Stimulated activated naive CD8-positive, alpha-beta T cell treated with anti-CD3 and anti-CD28 coated beads, Interleukin-15, amount 100 ng/mL, for 72 hours (primary cell): ENCODE data around the gene MPG.

Experiments used
- ATAC-seq: fragments of 150-1000 bp; cut with Tn5 transposase; 2 replicates; pipeline ENCODE4 v1.10.0; 2021; ENCODE audit warnings: mild to moderate bottlenecking, moderate library complexity
- DNase-seq, 2 donors: peaks; one replicate each; pipeline ENCODE4 v3.0.0; 2021 to 2022
- H3K27ac Mint-ChIP-seq, 2 donors: one replicate each; pipeline ENCODE4 v1.8.0; 2022; ENCODE audit warnings: mild to moderate bottlenecking in 2 of 2, mixed read lengths in 2 of 2, moderate library complexity in 2 of 2
- H3K27me3 Mint-ChIP-seq: one replicate; pipeline ENCODE4 v1.8.0; 2022; ENCODE audit warnings: mixed read lengths
- H3K4me1 Mint-ChIP-seq: one replicate; pipeline ENCODE4 v1.8.0; 2022; ENCODE audit warnings: mild to moderate bottlenecking, mixed read lengths
- H3K4me3 Mint-ChIP-seq, 2 donors: one replicate each; pipeline ENCODE4 v1.8.0; 2022; ENCODE audit warnings: mild to moderate bottlenecking in 2 of 2, mixed read lengths in 2 of 2, moderate library complexity in 1 of 2
- H3K9me3 Mint-ChIP-seq, 2 donors: one replicate each; pipeline ENCODE4 v1.8.0; 2022; ENCODE audit warnings: mixed read lengths in 2 of 2

Gene MPG

GRCh38 chr16:84718-85406, 6.8 kb downstream of the MPG start:
- no peaks in the 10 kb centered on the region for H3K27me3 Mint-ChIP-seq
- ATAC-seq (peak; percentile 94), DNase-seq (peak; percentile 59 to 86)
- H3K27ac Mint-ChIP-seq, result peak overlapping the region; percentile 70 to 93
- no peaks in the 10 kb centered on the region for H3K9me3 Mint-ChIP-seq
- peak overlapping the region; percentile 67 to 71 for H3K4me3 Mint-ChIP-seq
- peaks cover 53% of the 10 kb centered on the region for H3K4me1 Mint-ChIP-seq

- no peaks in the 10 kb centered on the region for H3K9me3 Mint-ChIP-seq
- H3K27me3 Mint-ChIP-seq, result no peaks in the 10 kb centered on the region
- peak overlapping the region; percentile 67 to 71 for H3K4me3 Mint-ChIP-seq
- peaks cover 48% of the 10 kb centered on the region for H3K4me1 Mint-ChIP-seq
- ATAC-seq, result no peak
- DNase-seq, result no peak
- peak overlapping the region; percentile 70 to 93 for H3K27ac Mint-ChIP-seq
These were observed 7.4 kb downstream of the MPG start for GRCh38 chr16:85407-85782.

- H3K27ac Mint-ChIP-seq, result peak overlapping the region; percentile 57 to 75
- DNase-seq, result no peak
- H3K27me3 Mint-ChIP-seq, result no peaks in the 10 kb centered on the region
- no peak for ATAC-seq
- no peak overlapping the region for H3K4me3 Mint-ChIP-seq
- peaks cover 45% of the 10 kb centered on the region for H3K4me1 Mint-ChIP-seq
- H3K9me3 Mint-ChIP-seq, result no peaks in the 10 kb centered on the region
These were observed 7.8 kb downstream of the MPG start for GRCh38 chr16:85865-86264.

- Mint-ChIP-seq H3K4me3 (no peak overlapping the region), H3K4me1 (peaks cover 45% of the 10 kb centered on the region), H3K9me3 (no peaks in the 10 kb centered on the region), H3K27me3 (no peaks in the 10 kb centered on the region), H3K27ac (peak overlapping the region; percentile 57 to 75)
- DNase-seq, result no peak
- ATAC-seq, result no peak
These were observed 8.5 kb downstream of the MPG start for GRCh38 chr16:86483-86952.

GRCh38 chr16:88613-89012, 10.6 kb downstream of the MPG start:
- H3K27me3 Mint-ChIP-seq, result no peaks in the 10 kb centered on the region
- H3K4me3 Mint-ChIP-seq, result no peak overlapping the region
- H3K4me1 Mint-ChIP-seq, result peaks cover 30% of the 10 kb centered on the region
- no peak for DNase-seq
- H3K9me3 Mint-ChIP-seq, result no peaks in the 10 kb centered on the region
- no peak for ATAC-seq
- no peak overlapping the region for H3K27ac Mint-ChIP-seq

- Mint-ChIP-seq H3K9me3 (no peaks in the 10 kb centered on the region), H3K27me3 (no peaks in the 10 kb centered on the region), H3K4me1 (peaks cover 19% of the 10 kb centered on the region), H3K4me3 (no peak overlapping the region), H3K27ac (peak overlapping the region in 1 of 2 donors; percentile 12)
- DNase-seq (no peak), ATAC-seq (no peak)
These were observed 11.6 kb downstream of the MPG start for GRCh38 chr16:89391-90302.

GRCh38 chr16:91484-91883, 13.5 kb downstream of the MPG start:
- H3K4me3 Mint-ChIP-seq, result no peak overlapping the region
- DNase-seq, result no peak
- no peak for ATAC-seq

GRCh38 chr16:92431-93339, 14.7 kb downstream of the MPG start:
- Mint-ChIP-seq H3K9me3 (no peaks in the 10 kb centered on the region), H3K27me3 (no peaks in the 10 kb centered on the region), H3K4me1 (peaks cover 11% of the 10 kb centered on the region), H3K27ac (peak overlapping the region in 1 of 2 donors; percentile 78), H3K4me3 (no peak overlapping the region)
- no peak for DNase-seq
- no peak for ATAC-seq

More at GRCh38 chr16:91484-91883, 13.5 kb downstream of the MPG start:
- Mint-ChIP-seq H3K27ac (no peak overlapping the region), H3K27me3 (no peaks in the 10 kb centered on the region), H3K4me1 (peaks cover under 1% of the 10 kb centered on the region), H3K9me3 (no peaks in the 10 kb centered on the region)

- H3K27ac Mint-ChIP-seq, result peak overlapping the region in 1 of 2 donors; percentile 75
- DNase-seq (no peak), ATAC-seq (no peak)
- H3K4me1 Mint-ChIP-seq, result peaks cover 14% of the 10 kb centered on the region
- H3K4me3 Mint-ChIP-seq, result no peak overlapping the region
- H3K9me3 Mint-ChIP-seq, result no peaks in the 10 kb centered on the region
- H3K27me3 Mint-ChIP-seq, result no peaks in the 10 kb centered on the region
These were observed 16.9 kb downstream of the MPG start for GRCh38 chr16:94918-95265.

GRCh38 chr16:96935-97381, 18.9 kb downstream of the MPG start:
- H3K27me3 Mint-ChIP-seq, result no peaks in the 10 kb centered on the region
- DNase-seq, result peak; percentile 93
- H3K4me3 Mint-ChIP-seq, result no peak overlapping the region
- peak; percentile 97 for ATAC-seq
- peak overlapping the region in 1 of 2 donors; percentile 80 for H3K27ac Mint-ChIP-seq
- peaks cover 14% of the 10 kb centered on the region for H3K4me1 Mint-ChIP-seq
- no peaks in the 10 kb centered on the region for H3K9me3 Mint-ChIP-seq

- no peaks in the 10 kb centered on the region for H3K9me3 Mint-ChIP-seq
- ATAC-seq, result no peak
- H3K27me3 Mint-ChIP-seq, result no peaks in the 10 kb centered on the region
- peaks cover 14% of the 10 kb centered on the region for H3K4me1 Mint-ChIP-seq
- H3K4me3 Mint-ChIP-seq, result no peak overlapping the region
- no peak overlapping the region for H3K27ac Mint-ChIP-seq
- DNase-seq, result no peak
These were observed 19.8 kb downstream of the MPG start for GRCh38 chr16:97822-98221.

- H3K4me3 Mint-ChIP-seq, result no peak overlapping the region
- H3K27me3 Mint-ChIP-seq, result no peaks in the 10 kb centered on the region
- DNase-seq, result no peak
- no peak overlapping the region for H3K27ac Mint-ChIP-seq
- ATAC-seq, result no peak
- H3K4me1 Mint-ChIP-seq, result peaks cover 14% of the 10 kb centered on the region
- no peaks in the 10 kb centered on the region for H3K9me3 Mint-ChIP-seq
These were observed 23.0 kb downstream of the MPG start for GRCh38 chr16:100989-101388.

- no peaks in the 10 kb centered on the region for H3K27me3 Mint-ChIP-seq
- H3K4me1 Mint-ChIP-seq, result peaks cover 14% of the 10 kb centered on the region
- no peak for ATAC-seq
- H3K4me3 Mint-ChIP-seq, result no peak overlapping the region
- no peak for DNase-seq
- H3K9me3 Mint-ChIP-seq, result no peaks in the 10 kb centered on the region
- peak overlapping the region in 1 of 2 donors; percentile 19 for H3K27ac Mint-ChIP-seq
These were observed 23.6 kb downstream of the MPG start for GRCh38 chr16:101586-101985.

GRCh38 chr16:102060-102855, 24.2 kb downstream of the MPG start:
- H3K9me3 Mint-ChIP-seq, result no peaks in the 10 kb centered on the region
- DNase-seq (no peak), ATAC-seq (no peak)
- no peaks in the 10 kb centered on the region for H3K27me3 Mint-ChIP-seq
- H3K4me1 Mint-ChIP-seq, result peaks cover 8% of the 10 kb centered on the region
- no peak overlapping the region for H3K27ac Mint-ChIP-seq
- no peak overlapping the region for H3K4me3 Mint-ChIP-seq

- H3K4me3 Mint-ChIP-seq, result no peak overlapping the region
- ATAC-seq (no peak), DNase-seq (no peak)
- H3K4me1 Mint-ChIP-seq, result no peaks in the 10 kb centered on the region
- H3K9me3 Mint-ChIP-seq, result no peaks in the 10 kb centered on the region
- H3K27ac Mint-ChIP-seq, result no peak overlapping the region
- H3K27me3 Mint-ChIP-seq, result no peaks in the 10 kb centered on the region
These were observed 26.3 kb downstream of the MPG start for GRCh38 chr16:104355-104754.
